ENCODE measurements around the gene ADCK2. TPM values are rescaled to one million over a fixed set of nuclear protein-coding genes. Genes with fewer than 3 reads are reported as not detected.

Gene ADCK2
- total RNA-seq, 1 donor from 2014 or later = 12.4 TPM

DNA sequence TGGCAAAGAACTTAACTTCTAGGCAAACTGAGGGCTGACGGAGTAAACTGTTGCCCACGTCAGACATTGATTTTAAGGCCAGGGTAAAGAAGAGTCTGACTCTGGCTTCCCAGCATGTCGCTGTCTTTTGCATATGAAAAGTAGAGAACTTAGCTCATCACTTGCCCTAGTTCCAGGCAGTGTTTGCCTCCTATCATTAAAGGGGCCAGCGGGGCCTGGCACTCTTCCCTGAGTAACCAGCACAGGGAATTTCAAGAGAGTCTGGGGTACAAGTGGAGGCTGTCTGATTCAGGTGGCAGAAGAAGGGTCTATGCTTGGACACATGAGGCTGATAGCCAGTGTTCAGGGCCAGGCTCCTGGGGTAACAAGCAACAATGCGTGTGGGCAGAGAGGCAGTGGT is 36.9 kb upstream of the ADCK2 start:
- FAIRE-seq (no peak), DNase-seq (ENCODE audit: low read depth) (no peak)
- H3K27me3 Mint-ChIP-seq (ENCODE audit: low read depth, unreplicated experiment) = no peaks in the 10 kb centered on the region
- H3K36me3 Mint-ChIP-seq (ENCODE audit: low read depth, unreplicated experiment) = peaks cover 12% of the 10 kb centered on the region
- Histone ChIP-seq H3K9ac (ENCODE audit: low read length) (no peak overlapping the region), H2AFZ (ENCODE audit: low read depth, low read length) (no peak overlapping the region), H3K4me2 (ENCODE audit: low read length) (no peak overlapping the region), H3K9me3 (ENCODE audit: insufficient read depth, low read depth, low read length) (no peaks in the 10 kb centered on the region), H4K20me1 (ENCODE audit: insufficient read depth, low read length) (peaks cover 13% of the 10 kb centered on the region), H3K36me3 (ENCODE audit: insufficient read depth, low read length) (peaks cover 4% of the 10 kb centered on the region), H3K4me1 (ENCODE audit: insufficient read depth, low read length) (peaks cover 22% of the 10 kb centered on the region), H3K27me3 (ENCODE audit: insufficient read depth, low read length) (no peaks in the 10 kb centered on the region), H3K4me3 (ENCODE audit: insufficient read depth, low read depth, low read length) (no peak overlapping the region), H3K79me2 (ENCODE audit: insufficient read depth, low read length) (peaks cover 56% of the 10 kb centered on the region), H3K27ac (ENCODE audit: low read depth, low read length) (no peak overlapping the region)
- H3K4me1 Mint-ChIP-seq (ENCODE audit: low read depth, unreplicated experiment) = peaks cover 27% of the 10 kb centered on the region
- TF ChIP-seq, protein P1, sequence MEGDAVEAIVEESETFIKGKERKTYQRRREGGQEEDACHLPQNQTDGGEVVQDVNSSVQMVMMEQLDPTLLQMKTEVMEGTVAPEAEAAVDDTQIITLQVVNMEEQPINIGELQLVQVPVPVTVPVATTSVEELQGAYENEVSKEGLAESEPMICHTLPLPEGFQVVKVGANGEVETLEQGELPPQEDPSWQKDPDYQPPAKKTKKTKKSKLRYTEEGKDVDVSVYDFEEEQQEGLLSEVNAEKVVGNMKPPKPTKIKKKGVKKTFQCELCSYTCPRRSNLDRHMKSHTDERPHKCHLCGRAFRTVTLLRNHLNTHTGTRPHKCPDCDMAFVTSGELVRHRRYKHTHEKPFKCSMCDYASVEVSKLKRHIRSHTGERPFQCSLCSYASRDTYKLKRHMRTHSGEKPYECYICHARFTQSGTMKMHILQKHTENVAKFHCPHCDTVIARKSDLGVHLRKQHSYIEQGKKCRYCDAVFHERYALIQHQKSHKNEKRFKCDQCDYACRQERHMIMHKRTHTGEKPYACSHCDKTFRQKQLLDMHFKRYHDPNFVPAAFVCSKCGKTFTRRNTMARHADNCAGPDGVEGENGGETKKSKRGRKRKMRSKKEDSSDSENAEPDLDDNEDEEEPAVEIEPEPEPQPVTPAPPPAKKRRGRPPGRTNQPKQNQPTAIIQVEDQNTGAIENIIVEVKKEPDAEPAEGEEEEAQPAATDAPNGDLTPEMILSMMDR (IDR thresholded peaks at IDR 0.05; ENCODE audit: insufficient read depth, low read depth, low read length) = no peak
- no peak for TF ChIP-seq EZH2 (IDR thresholded peaks at IDR 0.05; ENCODE audit: insufficient read depth, low read length)
- H3K4me3 Mint-ChIP-seq (ENCODE audit: unreplicated experiment) = no peak overlapping the region
- H3K9me3 Mint-ChIP-seq (ENCODE audit: unreplicated experiment) = peaks cover 3% of the 10 kb centered on the region
- no peak overlapping the region for H3K27ac Mint-ChIP-seq (ENCODE audit: unreplicated experiment)

DNA sequence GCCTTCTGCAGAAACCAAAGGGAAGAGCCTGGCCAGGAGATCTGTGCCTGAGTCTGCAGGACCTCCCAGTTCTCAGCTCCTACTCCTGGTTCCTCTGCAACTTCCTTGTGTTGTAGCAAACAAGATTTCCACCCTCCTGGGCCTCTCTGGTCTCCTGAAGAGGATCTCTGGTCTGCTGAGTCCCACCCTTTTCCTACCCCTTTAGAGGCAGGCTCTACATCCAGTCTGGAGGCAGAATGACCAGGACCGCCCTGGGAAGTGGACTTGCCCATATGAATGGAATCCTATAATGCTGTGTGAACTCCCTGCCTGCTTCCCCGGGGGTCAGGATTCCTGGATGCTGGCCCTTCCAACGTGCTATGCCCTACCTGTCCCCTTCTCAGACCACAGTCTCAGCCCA is 35.3 kb upstream of the ADCK2 start:
- H3K4me3 Mint-ChIP-seq (ENCODE audit: unreplicated experiment) = no peak overlapping the region

More for the DNA sequence above, 35.3 kb upstream of the ADCK2 start:
- no peak for DNase-seq (ENCODE audit: low read depth)
- peaks cover 30% of the 10 kb centered on the region for H3K4me1 Mint-ChIP-seq (ENCODE audit: low read depth, unreplicated experiment)
- Histone ChIP-seq H3K4me3 (ENCODE audit: insufficient read depth, low read depth, low read length) (no peak overlapping the region), H2AFZ (ENCODE audit: low read depth, low read length) (no peak overlapping the region), H3K4me1 (ENCODE audit: insufficient read depth, low read length) (peaks cover 30% of the 10 kb centered on the region), H3K36me3 (ENCODE audit: insufficient read depth, low read length) (peaks cover 4% of the 10 kb centered on the region), H3K4me2 (ENCODE audit: low read length) (no peak overlapping the region), H3K9me3 (ENCODE audit: insufficient read depth, low read depth, low read length) (no peaks in the 10 kb centered on the region), H3K27me3 (ENCODE audit: insufficient read depth, low read length) (no peaks in the 10 kb centered on the region), H4K20me1 (ENCODE audit: insufficient read depth, low read length) (peaks cover 13% of the 10 kb centered on the region), H3K79me2 (ENCODE audit: insufficient read depth, low read length) (peaks cover 42% of the 10 kb centered on the region), H3K9ac (ENCODE audit: low read length) (no peak overlapping the region), H3K27ac (ENCODE audit: low read depth, low read length) (no peak overlapping the region)
- H3K27me3 Mint-ChIP-seq (ENCODE audit: low read depth, unreplicated experiment) = no peaks in the 10 kb centered on the region
- no peak for FAIRE-seq
- TF ChIP-seq EZH2 (IDR thresholded peaks at IDR 0.05; ENCODE audit: insufficient read depth, low read length) = no peak
- TF ChIP-seq, protein P1 (IDR thresholded peaks at IDR 0.05; ENCODE audit: insufficient read depth, low read depth, low read length) = no peak
- peaks cover 3% of the 10 kb centered on the region for H3K9me3 Mint-ChIP-seq (ENCODE audit: unreplicated experiment)
- no peak overlapping the region for H3K27ac Mint-ChIP-seq (ENCODE audit: unreplicated experiment)
- H3K36me3 Mint-ChIP-seq (ENCODE audit: low read depth, unreplicated experiment) = peaks cover 9% of the 10 kb centered on the region
